Measurements from ENCODE around the gene CNPPD1. TPM values are rescaled to one million over a fixed set of nuclear protein-coding genes. Genes with fewer than 3 reads are reported as not detected.
"Not testable (repeated sequence)": the region's sequence is repeated elsewhere in the genome, so short reads cannot be mapped to it uniquely, and the experiment has no call there.

CNPPD1 gene
- total RNA-seq, 2 donors from 2014 or later: 46.9 to 56.9 TPM

- ATAC-seq (no peak), DNase-seq (no peak)
- intact Hi-C loops (cut with DNase I): no loop called here
Observed at GRCh38 chr2:219210196-219210885, 33.6 kb upstream of the CNPPD1 start.

- DNase-seq (no peak), ATAC-seq (no peak)
- intact Hi-C loops (cut with DNase I): no loop called here
Observed at GRCh38 chr2:219209236-219210195, 32.8 kb upstream of the CNPPD1 start.

- intact Hi-C loops (cut with DNase I): no loop called here
- ATAC-seq (no peak), DNase-seq (no peak)
Observed at GRCh38 chr2:219207884-219208740, 31.4 kb upstream of the CNPPD1 start.

- ATAC-seq: no peak
- intact Hi-C loops (cut with DNase I): no loop called here
- DNase-seq: no peak
Observed at GRCh38 chr2:219207134-219207883, 30.6 kb upstream of the CNPPD1 start.

GRCh38 chr2:219206328-219207133 lies 29.8 kb upstream of the CNPPD1 start, which contains the start of gene ZFAND2B:
TSS of gene ZFAND2B (plus strand) at chr2:219206782. CDS start at chr2:219206988, 206 bp downstream.
- ATAC-seq: peak; percentile 98
- DNase-seq: peak; percentile 96
- intact Hi-C loops (cut with DNase I): no loop called here

GRCh38 chr2:219205981-219206327 lies 29.2 kb upstream of the CNPPD1 start:
- intact Hi-C loops (cut with DNase I): no loop called here
- DNase-seq (no peak), ATAC-seq (no peak)

GRCh38 chr2:219205165-219205538 lies 28.4 kb upstream of the CNPPD1 start:
- DNase-seq (no peak), ATAC-seq (no peak)
- intact Hi-C loops (cut with DNase I): no loop called here

- ATAC-seq (no peak), DNase-seq (no peak)
- intact Hi-C loops (cut with DNase I): no loop called here
Observed at GRCh38 chr2:219204425-219205164, 27.9 kb upstream of the CNPPD1 start.

GRCh38 chr2:219201331-219201730 lies 24.6 kb upstream of the CNPPD1 start:
- ATAC-seq; intact Hi-C loops (cut with DNase I); DNase-seq: not testable (repeated sequence)

- DNase-seq; ATAC-seq; intact Hi-C loops (cut with DNase I): not testable (repeated sequence)
Observed at GRCh38 chr2:219200502-219201326, 24.0 kb upstream of the CNPPD1 start.

- intact Hi-C loops (cut with DNase I): no loop called here
- ATAC-seq (peak in 1 of 2 donors; percentile 86), DNase-seq (no peak)
Observed at GRCh38 chr2:219199470-219200211, 22.9 kb upstream of the CNPPD1 start.

- intact Hi-C loops (cut with DNase I): no loop called here
- DNase-seq: no peak
- no peak for ATAC-seq
Observed at GRCh38 chr2:219198974-219199373, 22.2 kb upstream of the CNPPD1 start.

GRCh38 chr2:219197388-219197787 lies 20.7 kb upstream of the CNPPD1 start:
- DNase-seq (no peak), ATAC-seq (no peak)
- intact Hi-C loops (cut with DNase I): no loop called here

- ATAC-seq: no peak
- DNase-seq: no peak
- intact Hi-C loops (cut with DNase I): no loop called here
Observed at GRCh38 chr2:219186754-219187456, 10.2 kb upstream of the CNPPD1 start.

GRCh38 chr2:219184121-219184520 lies 7.4 kb upstream of the CNPPD1 start:
- ATAC-seq: no peak
- intact Hi-C loops (cut with DNase I): no loop called here
- DNase-seq: no peak
